ENCODE measurements around the gene EHD3. TPM values are rescaled to one million over a fixed set of nuclear protein-coding genes. Genes with fewer than 3 reads are reported as not detected.

Gene EHD3
- total and polyA plus RNA-seq, 2 of the 4 experiments (the other 2 are of a cell fraction) = 29.1 to 39.8 TPM

- dilution Hi-C loops (cut with HindIII; ENCODE audit: low sequenced_read_pairs, unreplicated experiment) = no loop called here
- ChIA-PET CTCF (no interaction called here), POLR2A (ENCODE audit: unreplicated experiment) (no interaction called here)
- Histone ChIP-seq H3K4me1 (ENCODE audit: control insufficient read depth, insufficient read depth, low read length) (peaks cover 2% of the 10 kb centered on the region; the same call in 1 of the 2 replicates), H3K27me3 (ENCODE audit: control insufficient read depth, insufficient read depth, low read length) (no peaks in the 10 kb centered on the region), H3K36me3 (ENCODE audit: control insufficient read depth, insufficient read depth, low read length) (peaks cover 8% of the 10 kb centered on the region), H4K5ac (ENCODE audit: low read depth, low read length) (no peak overlapping the region), H3K56ac (ENCODE audit: extremely low read depth, insufficient read depth, low read length) (no peak overlapping the region), H2AFZ (replicated peaks; ENCODE audit: low read length, poor library complexity) (no peak overlapping the region), H4K20me1 (ENCODE audit: insufficient read depth, low read length) (peaks cover 17% of the 10 kb centered on the region), H2BK15ac (ENCODE audit: low read depth, low read length) (no peak overlapping the region), H4K91ac (ENCODE audit: insufficient read depth, low read depth, low read length) (no peak overlapping the region), H2BK120ac (ENCODE audit: low read depth, low read length) (no peak overlapping the region), H2BK5ac (ENCODE audit: low read depth, low read length, poor library complexity, severe bottlenecking) (no peak overlapping the region), H3K14ac (replicated peaks; ENCODE audit: low read depth, low read length) (no peak overlapping the region), H3K79me1 (ENCODE audit: low read depth in 1 of 2, low read length in 2 of 2) (peaks cover 12 to 38% of the 10 kb centered on the region in 2 experiments), H3K18ac (ENCODE audit: low read depth, low read length) (no peak overlapping the region), H4K8ac (ENCODE audit: low read depth in 2 of 2, low read length in 2 of 2) (no peak overlapping the region), H3K9me1 (ENCODE audit: insufficient read depth, low read length) (peaks cover 14% of the 10 kb centered on the region; the same call in 1 of the 2 replicates), H2AK5ac (ENCODE audit: low read depth, low read length) (no peak overlapping the region), H2BK20ac (ENCODE audit: low read depth, low read length) (no peak overlapping the region), H2AK9ac (replicated peaks; ENCODE audit: low read depth, low read length, poor library complexity) (no peak overlapping the region), H3K9me3 (ENCODE audit: control insufficient read depth, insufficient read depth, low read length) (no peaks in the 10 kb centered on the region), H3K4me3 (ENCODE audit: insufficient read depth, low read depth, low read length) (no peak overlapping the region), H3K4me2 (ENCODE audit: low read depth, low read length) (no peak overlapping the region), H3K23ac (ENCODE audit: low read depth, low read length) (no peak overlapping the region), H3K9ac (ENCODE audit: low read depth, low read length) (no peak overlapping the region), H3K27ac (ENCODE audit: insufficient read depth, low read length) (no peak overlapping the region), H3K4ac (ENCODE audit: low read depth, low read length) (no peak overlapping the region)
- DNase-seq (no peak), ATAC-seq (ENCODE audit: low read depth) (no peak)
- 43% methylated on average over 1 of the region's 11 CpGs; no CpG with 5 or more reads in 1 of the 2 experiments for WGBS, 2 experiments (ENCODE audit: extremely low coverage in 2 of 2, insufficient read length in 1 of 2)
- intact Hi-C loops (cut with micrococcal nuclease) = no loop called here
- TF ChIP-seq BHLHE40 (IDR thresholded peaks at IDR 0.05; ENCODE audit: low read depth, low read length) (no peak), CHD1 (IDR thresholded peaks at IDR 0.05; ENCODE audit: low read depth, low read length) (no peak), USF2 (IDR thresholded peaks at IDR 0.05; ENCODE audit: low read depth, low read length) (no peak), RAD21 (IDR thresholded peaks at IDR 0.05; ENCODE audit: low read length) (no peak), CEBPB (IDR thresholded peaks at IDR 0.05; ENCODE audit: low read depth, low read length) (no peak), RCOR1 (IDR thresholded peaks at IDR 0.05; ENCODE audit: insufficient replicate concordance, low read length) (no peak), POLR2A (IDR thresholded peaks at IDR 0.05; ENCODE audit: low read depth, low read length) (no peak), MAFK (IDR thresholded peaks at IDR 0.05; ENCODE audit: low read depth, low read length) (no peak), MXI1 (IDR thresholded peaks at IDR 0.05; ENCODE audit: borderline replicate concordance, low read depth, low read length) (no peak), CTCF (conservative IDR thresholded peaks at IDR 0.05; ENCODE audit: low read depth, low read length) (no peak), SMC3 (IDR thresholded peaks at IDR 0.05; ENCODE audit: low read depth, low read length) (no peak)
- TF ChIP-seq, protein P1, sequence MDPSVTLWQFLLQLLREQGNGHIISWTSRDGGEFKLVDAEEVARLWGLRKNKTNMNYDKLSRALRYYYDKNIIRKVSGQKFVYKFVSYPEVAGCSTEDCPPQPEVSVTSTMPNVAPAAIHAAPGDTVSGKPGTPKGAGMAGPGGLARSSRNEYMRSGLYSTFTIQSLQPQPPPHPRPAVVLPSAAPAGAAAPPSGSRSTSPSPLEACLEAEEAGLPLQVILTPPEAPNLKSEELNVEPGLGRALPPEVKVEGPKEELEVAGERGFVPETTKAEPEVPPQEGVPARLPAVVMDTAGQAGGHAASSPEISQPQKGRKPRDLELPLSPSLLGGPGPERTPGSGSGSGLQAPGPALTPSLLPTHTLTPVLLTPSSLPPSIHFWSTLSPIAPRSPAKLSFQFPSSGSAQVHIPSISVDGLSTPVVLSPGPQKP (IDR thresholded peaks at IDR 0.05; ENCODE audit: borderline replicate concordance, low read depth, low read length) = no peak
- in situ Hi-C loops (cut with MboI; ENCODE audit: low sequenced_read_pairs) = no loop called here
- no TSS peak for BruUV-seq (replicated peaks)
These were observed 6.7 kb downstream of the EHD3 start for GRCh38 chr2:31240381-31241365.
